T-helper 2 cell treated with Interferon-gamma antibody and Interleukin-4, amounts not matched to agents 5 μg/mL and 100 μg/mL, for 36 hours (primary cell): ENCODE data around the gene BRDT.

Experiments used
- DNase-seq: peaks from one replicate; pipeline ENCODE4 v3.0.0; 2021; ENCODE audit warnings: low spot score
- H3K27ac Mint-ChIP-seq: one replicate; pipeline ENCODE4 v1.8.0; 2021; ENCODE audit warnings: mild to moderate bottlenecking, mixed read lengths
- H3K27me3 Mint-ChIP-seq: one replicate; pipeline ENCODE4 v1.8.0; 2021; ENCODE audit warnings: low read depth, mixed read lengths
- H3K36me3 Mint-ChIP-seq: one replicate; pipeline ENCODE4 v1.8.0; 2021; ENCODE audit warnings: low read depth, mixed read lengths
- H3K4me1 Mint-ChIP-seq: one replicate; pipeline ENCODE4 v1.8.0; 2021; ENCODE audit warnings: low read depth, mixed read lengths
- H3K4me3 Mint-ChIP-seq: one replicate; pipeline ENCODE4 v1.8.0; 2022; ENCODE audit warnings: mild to moderate bottlenecking, moderate library complexity, mixed read lengths
- H3K9me3 Mint-ChIP-seq: one replicate; pipeline ENCODE4 v1.8.0; 2021; ENCODE audit warnings: mixed read lengths

The BRDT gene

GRCh38 chr1:91949356-91949699 is at the start of gene BRDT:
Gene BRDT (plus strand): TSS chr1:91949401. CDS start chr1:91962755, 13,354 bp downstream.
- Mint-ChIP-seq H3K36me3 (peaks cover 2% of the 10 kb centered on the region), H3K9me3 (peaks cover 12% of the 10 kb centered on the region), H3K4me1 (peaks cover 20% of the 10 kb centered on the region), H3K27ac (peak within 1 kb of the TSS; percentile 94), H3K4me3 (peak within 1 kb of the TSS; percentile 68), H3K27me3 (peaks cover 5% of the 10 kb centered on the region)
- no peak for DNase-seq

GRCh38 chr1:91900562-91900961 is 48.6 kb upstream of the BRDT start:
- Mint-ChIP-seq H3K4me1 (peaks cover 8% of the 10 kb centered on the region), H3K36me3 (no peaks in the 10 kb centered on the region), H3K27me3 (peaks cover 13% of the 10 kb centered on the region), H3K4me3 (no peak overlapping the region), H3K27ac (no peak overlapping the region), H3K9me3 (no peaks in the 10 kb centered on the region)
- no peak for DNase-seq

- Mint-ChIP-seq H3K4me3 (no peak overlapping the region), H3K4me1 (peaks cover 2% of the 10 kb centered on the region), H3K27ac (no peak overlapping the region), H3K9me3 (no peaks in the 10 kb centered on the region), H3K27me3 (peaks cover 8% of the 10 kb centered on the region), H3K36me3 (no peaks in the 10 kb centered on the region)
- no peak for DNase-seq
These were observed 48.0 kb upstream of the BRDT start for GRCh38 chr1:91901231-91901630.

- Mint-ChIP-seq H3K36me3 (no peaks in the 10 kb centered on the region), H3K4me3 (no peak overlapping the region), H3K9me3 (no peaks in the 10 kb centered on the region), H3K4me1 (no peaks in the 10 kb centered on the region), H3K27ac (no peak overlapping the region), H3K27me3 (peaks cover 10% of the 10 kb centered on the region)
- no peak for DNase-seq
These were observed 36.9 kb upstream of the BRDT start for GRCh38 chr1:91912266-91912665.

- H3K27ac Mint-ChIP-seq, result no peak overlapping the region
- no peaks in the 10 kb centered on the region for H3K4me1 Mint-ChIP-seq
- H3K36me3 Mint-ChIP-seq, result no peaks in the 10 kb centered on the region
- H3K9me3 Mint-ChIP-seq, result no peaks in the 10 kb centered on the region
- peaks cover 10% of the 10 kb centered on the region for H3K27me3 Mint-ChIP-seq
- no peak overlapping the region for H3K4me3 Mint-ChIP-seq
- no peak for DNase-seq
These were observed 36.2 kb upstream of the BRDT start for GRCh38 chr1:91913018-91913417.

GRCh38 chr1:91916046-91916445 is 33.2 kb upstream of the BRDT start:
- Mint-ChIP-seq H3K4me1 (no peaks in the 10 kb centered on the region), H3K4me3 (no peak overlapping the region), H3K27ac (no peak overlapping the region), H3K27me3 (peaks cover 7% of the 10 kb centered on the region), H3K36me3 (no peaks in the 10 kb centered on the region), H3K9me3 (no peaks in the 10 kb centered on the region)
- no peak for DNase-seq

GRCh38 chr1:91916811-91917460 is 32.3 kb upstream of the BRDT start:
- Mint-ChIP-seq H3K27ac (no peak overlapping the region), H3K36me3 (no peaks in the 10 kb centered on the region)

GRCh38 chr1:91919962-91920361 is 29.2 kb upstream of the BRDT start:
- Mint-ChIP-seq H3K27ac (no peak overlapping the region), H3K4me3 (no peak overlapping the region), H3K9me3 (no peaks in the 10 kb centered on the region), H3K27me3 (peaks cover 4% of the 10 kb centered on the region), H3K4me1 (peaks cover 6% of the 10 kb centered on the region), H3K36me3 (no peaks in the 10 kb centered on the region)
- DNase-seq, result no peak

More at GRCh38 chr1:91916811-91917460, 32.3 kb upstream of the BRDT start:
- Mint-ChIP-seq H3K27me3 (peaks cover 6% of the 10 kb centered on the region), H3K4me1 (no peaks in the 10 kb centered on the region), H3K9me3 (no peaks in the 10 kb centered on the region), H3K4me3 (no peak overlapping the region)
- no peak for DNase-seq

- DNase-seq, result no peak
- Mint-ChIP-seq H3K4me1 (peaks cover 11% of the 10 kb centered on the region), H3K4me3 (no peak overlapping the region), H3K36me3 (no peaks in the 10 kb centered on the region), H3K27me3 (peaks cover 4% of the 10 kb centered on the region), H3K27ac (no peak overlapping the region), H3K9me3 (no peaks in the 10 kb centered on the region)
These were observed 25.1 kb upstream of the BRDT start for GRCh38 chr1:91924146-91924545.

GRCh38 chr1:91925644-91926435 is 23.4 kb upstream of the BRDT start:
- DNase-seq, result no peak
- Mint-ChIP-seq H3K27me3 (peaks cover 4% of the 10 kb centered on the region), H3K36me3 (no peaks in the 10 kb centered on the region), H3K4me3 (no peak overlapping the region), H3K4me1 (peaks cover 11% of the 10 kb centered on the region), H3K27ac (no peak overlapping the region), H3K9me3 (no peaks in the 10 kb centered on the region)

- no peak overlapping the region for H3K27ac Mint-ChIP-seq
- no peaks in the 10 kb centered on the region for H3K9me3 Mint-ChIP-seq
- no peaks in the 10 kb centered on the region for H3K27me3 Mint-ChIP-seq
- H3K36me3 Mint-ChIP-seq, result no peaks in the 10 kb centered on the region
- H3K4me1 Mint-ChIP-seq, result peaks cover 11% of the 10 kb centered on the region
- DNase-seq, result no peak
- H3K4me3 Mint-ChIP-seq, result no peak overlapping the region
These were observed 21.2 kb upstream of the BRDT start for GRCh38 chr1:91928026-91928425.

GRCh38 chr1:91929250-91929649 is 20.0 kb upstream of the BRDT start:
- Mint-ChIP-seq H3K4me1 (peaks cover 5% of the 10 kb centered on the region), H3K27me3 (no peaks in the 10 kb centered on the region), H3K4me3 (no peak overlapping the region), H3K27ac (no peak overlapping the region), H3K36me3 (no peaks in the 10 kb centered on the region), H3K9me3 (no peaks in the 10 kb centered on the region)
- DNase-seq, result no peak

- no peaks in the 10 kb centered on the region for H3K27me3 Mint-ChIP-seq
- H3K4me1 Mint-ChIP-seq, result no peaks in the 10 kb centered on the region
- no peaks in the 10 kb centered on the region for H3K36me3 Mint-ChIP-seq
- DNase-seq, result no peak
- no peaks in the 10 kb centered on the region for H3K9me3 Mint-ChIP-seq
- H3K4me3 Mint-ChIP-seq, result no peak overlapping the region
- H3K27ac Mint-ChIP-seq, result no peak overlapping the region
These were observed 11.6 kb upstream of the BRDT start for GRCh38 chr1:91937613-91938012.

- no peaks in the 10 kb centered on the region for H3K4me1 Mint-ChIP-seq
- DNase-seq, result no peak
- H3K9me3 Mint-ChIP-seq, result no peaks in the 10 kb centered on the region
- no peak overlapping the region for H3K27ac Mint-ChIP-seq
- no peak overlapping the region for H3K4me3 Mint-ChIP-seq
- no peaks in the 10 kb centered on the region for H3K27me3 Mint-ChIP-seq
- no peaks in the 10 kb centered on the region for H3K36me3 Mint-ChIP-seq
These were observed 8.7 kb upstream of the BRDT start for GRCh38 chr1:91940496-91940895.
